HT1080 (cell line): ENCODE results near the gene ATP9B. TPM values are rescaled to one million over a fixed set of nuclear protein-coding genes. Genes with fewer than 3 reads are reported as not detected.
A peak's percentile ranks its signal among the peaks of the same experiment; 100 is the strongest.
"Not testable (repeated sequence)": the region's sequence is repeated elsewhere in the genome, so short reads cannot be mapped to it uniquely, and the experiment has no call there.

ENCODE experiments used
- DNase-seq: peaks from one replicate; pipeline ENCODE4 v3.0.0-alpha.2; 2015; ENCODE audit warnings: low read depth
- total RNA-seq: library from RNA; depleted of rRNA; stranded (reverse); fragments of >200 nt; shearing (Covaris generic); gene quantifications from 2 replicates; pipeline ENCODE4 v1.2.3, GENCODE V29; 2014

ATP9B gene
- total RNA-seq, 1 experiment from 2014 or later: 9.9 TPM

- no peak for DNase-seq
Measured at GRCh38 chr18:79129120-79129519, 59.9 kb downstream of the ATP9B start.

GRCh38 chr18:79133724-79134123 lies 64.5 kb downstream of the ATP9B start:
- DNase-seq: no peak

GRCh38 chr18:79135924-79136323 lies 66.7 kb downstream of the ATP9B start:
- no peak for DNase-seq

GRCh38 chr18:79136742-79137141 lies 67.5 kb downstream of the ATP9B start:
- peak; percentile 49 for DNase-seq

GRCh38 chr18:79139206-79139605 lies 70.0 kb downstream of the ATP9B start:
- DNase-seq: no peak

GRCh38 chr18:79147014-79147413 lies 77.8 kb downstream of the ATP9B start:
- no peak for DNase-seq

GRCh38 chr18:79151191-79151590 lies 82.0 kb downstream of the ATP9B start:
- no peak for DNase-seq

- no peak for DNase-seq
Measured at GRCh38 chr18:79156327-79156726, 87.1 kb downstream of the ATP9B start.

GRCh38 chr18:79164706-79165105 lies 95.5 kb downstream of the ATP9B start:
- no peak for DNase-seq

- no peak for DNase-seq
Measured at GRCh38 chr18:79166702-79167101, 97.5 kb downstream of the ATP9B start.

GRCh38 chr18:79167526-79168190 lies 98.5 kb downstream of the ATP9B start:
- no peak for DNase-seq

GRCh38 chr18:79169958-79170555 lies 100.9 kb downstream of the ATP9B start:
- no peak for DNase-seq

- DNase-seq: not testable (repeated sequence)
Measured at GRCh38 chr18:79172331-79172730, 103.1 kb downstream of the ATP9B start.

GRCh38 chr18:79173742-79174141 lies 104.5 kb downstream of the ATP9B start:
- no peak for DNase-seq

GRCh38 chr18:79178113-79178531 lies 108.9 kb downstream of the ATP9B start:
- DNase-seq: no peak

GRCh38 chr18:79182047-79182713 lies 113.0 kb downstream of the ATP9B start:
- DNase-seq: no peak

GRCh38 chr18:79185648-79186047 lies 116.5 kb downstream of the ATP9B start:
- no peak for DNase-seq

- DNase-seq: no peak
Measured at GRCh38 chr18:79186649-79187048, 117.5 kb downstream of the ATP9B start.

GRCh38 chr18:79187532-79188277 lies 118.5 kb downstream of the ATP9B start:
- no peak for DNase-seq

GRCh38 chr18:79191418-79191817 lies 122.2 kb downstream of the ATP9B start:
- no peak for DNase-seq

- DNase-seq: no peak
Measured at GRCh38 chr18:79191956-79192355, 122.8 kb downstream of the ATP9B start.

- DNase-seq: no peak
Measured at GRCh38 chr18:79193826-79194225, 124.6 kb downstream of the ATP9B start.
